NT2/D1 (cell line): ENCODE measurements around the gene FOXP1.

ENCODE experiments used
- DNase-seq: peaks from one replicate; pipeline ENCODE4 v3.0.0-alpha.2; 2011; ENCODE audit warnings: low read depth, low spot score
- H3K27me3 ChIP-seq: 2 replicates; pipeline ENCODE4 v1.6.0; 2011; ENCODE audit warnings: mild to moderate bottlenecking; ENCODE audit not compliant: insufficient read length, insufficient read depth
- H3K36me3 ChIP-seq: 2 replicates; pipeline ENCODE4 v1.6.1; 2011; ENCODE audit warnings: mild to moderate bottlenecking, low read length, mixed read lengths; ENCODE audit not compliant: insufficient read depth, insufficient read length
- H3K4me1 ChIP-seq: 2 replicates; pipeline ENCODE4 v1.5.1; 2011; ENCODE audit not compliant: insufficient read depth, insufficient read length
- H3K4me3 ChIP-seq: 2 replicates; pipeline ENCODE4 v1.5.1; 2011; ENCODE audit warnings: low read depth; ENCODE audit not compliant: insufficient read length
- H3K9ac ChIP-seq: 2 replicates; pipeline ENCODE4 v1.6.0; 2011; ENCODE audit warnings: low read depth; ENCODE audit not compliant: insufficient read length
- H3K9me3 ChIP-seq: 2 replicates; pipeline ENCODE4 v1.5.1; 2011; ENCODE audit warnings: mild to moderate bottlenecking, low read length; ENCODE audit not compliant: insufficient read depth
- SUZ12 ChIP-seq: IDR thresholded peaks from 2 replicates; pipeline ENCODE4 v1.6.1; 2011; ENCODE audit not compliant: insufficient read length, insufficient read depth; ENCODE audit errors: extremely low read depth
- YY1 ChIP-seq: IDR thresholded peaks from 2 replicates; pipeline ENCODE4 v1.6.1; 2011; ENCODE audit not compliant: insufficient read length, insufficient read depth
- ZNF274 ChIP-seq: IDR thresholded peaks from 2 replicates; pipeline ENCODE4 v1.6.1; 2011; ENCODE audit warnings: mild to moderate bottlenecking, low read depth, low read length

FOXP1 gene

DNA sequence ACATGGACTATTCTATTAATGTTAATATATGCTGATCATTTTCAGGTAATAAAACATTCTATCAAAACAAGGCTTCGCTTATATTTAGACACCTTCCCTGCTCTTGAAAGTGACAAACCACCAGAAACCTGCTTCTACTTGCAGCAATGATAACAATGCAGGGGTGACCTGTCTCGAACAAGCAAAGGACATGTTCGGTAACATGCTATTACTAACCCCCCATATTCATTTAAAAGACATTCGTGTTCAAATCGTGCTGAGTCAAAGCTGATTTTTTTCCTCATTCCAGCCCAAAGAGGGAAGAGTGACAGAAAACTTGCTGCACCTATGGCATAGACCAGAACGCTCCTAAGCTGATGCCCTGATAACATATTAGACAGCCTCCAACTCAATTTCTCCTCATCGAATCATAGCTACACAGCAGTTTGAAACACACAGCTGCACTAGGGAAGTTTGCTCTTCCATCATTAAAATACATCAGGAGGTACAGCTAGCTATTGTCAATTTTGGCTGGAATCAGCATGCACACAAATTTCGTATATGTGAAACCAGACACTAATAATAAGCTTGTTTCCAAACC, 341.5 kb downstream of the FOXP1 start:
- Histone ChIP-seq H3K4me1 (peaks cover 10% of the 10 kb centered on the region), H3K36me3 (no peaks in the 10 kb centered on the region), H3K27me3 (no peaks in the 10 kb centered on the region), H3K4me3 (no peak overlapping the region), H3K9me3 (no peaks in the 10 kb centered on the region), H3K9ac (no peak overlapping the region)
- TF ChIP-seq SUZ12 (no peak), ZNF274 (no peak), YY1 (no peak)
- DNase-seq, result no peak

DNA sequence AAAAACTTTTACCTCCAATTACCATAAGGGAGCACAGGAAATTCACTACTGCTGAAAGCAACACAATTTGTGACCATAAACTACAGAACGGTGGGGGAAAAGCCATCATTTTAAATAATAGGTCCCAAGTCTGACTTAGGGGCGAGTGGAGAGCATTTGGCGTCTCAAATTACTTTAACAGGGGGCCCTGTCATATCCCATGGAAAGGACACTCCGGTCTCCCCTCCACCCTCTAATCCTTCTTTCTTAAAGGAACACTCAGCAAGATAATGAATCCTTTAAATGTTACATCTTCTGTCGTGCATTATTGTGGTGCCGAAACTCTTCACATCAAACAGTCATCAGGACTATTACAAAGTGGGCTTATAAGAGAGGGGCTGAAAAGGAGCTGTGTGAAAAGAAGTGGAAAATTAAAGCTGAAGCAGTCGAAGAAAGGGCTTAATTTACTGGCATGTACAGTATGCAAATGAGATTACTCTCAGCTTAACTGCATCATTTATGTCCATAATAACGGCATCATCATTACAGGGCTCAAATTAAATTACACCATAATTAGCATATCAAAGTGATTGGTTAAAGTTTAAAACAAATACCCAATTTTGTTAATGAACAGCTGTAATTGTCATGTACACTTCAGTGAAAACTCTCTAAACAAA, 342.2 kb downstream of the FOXP1 start:
- Histone ChIP-seq H3K4me1 (peaks cover 9% of the 10 kb centered on the region), H3K9me3 (no peaks in the 10 kb centered on the region), H3K4me3 (no peak overlapping the region), H3K36me3 (no peaks in the 10 kb centered on the region), H3K27me3 (no peaks in the 10 kb centered on the region), H3K9ac (no peak overlapping the region)
- TF ChIP-seq YY1 (no peak), SUZ12 (no peak), ZNF274 (no peak)
- no peak for DNase-seq

DNA sequence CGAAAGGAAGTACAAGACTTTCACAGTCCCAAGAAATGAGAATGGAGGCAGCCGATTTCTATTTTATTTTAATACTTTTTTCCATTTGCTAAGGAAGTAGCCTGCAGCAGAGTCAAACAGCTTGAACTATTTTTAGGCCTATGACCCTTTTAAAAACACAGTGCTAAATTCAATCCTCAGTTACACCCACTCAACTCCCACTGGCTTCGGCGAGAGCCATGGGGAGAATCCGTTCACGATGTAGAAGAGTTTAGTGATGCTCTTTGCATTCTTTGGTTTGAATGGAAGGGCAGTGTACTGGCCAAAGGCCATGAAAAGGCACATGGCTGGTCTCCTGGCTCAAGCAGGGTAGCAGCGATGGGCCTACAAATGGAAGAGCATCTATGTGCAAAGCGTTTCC, 343.5 kb downstream of the FOXP1 start:
- Histone ChIP-seq H3K27me3 (no peaks in the 10 kb centered on the region), H3K4me3 (no peak overlapping the region), H3K9me3 (no peaks in the 10 kb centered on the region), H3K9ac (no peak overlapping the region), H3K36me3 (no peaks in the 10 kb centered on the region), H3K4me1 (peaks cover 6% of the 10 kb centered on the region)
- DNase-seq, result no peak
- no peak for TF ChIP-seq SUZ12
- no peak for TF ChIP-seq YY1
- TF ChIP-seq ZNF274, result no peak

DNA sequence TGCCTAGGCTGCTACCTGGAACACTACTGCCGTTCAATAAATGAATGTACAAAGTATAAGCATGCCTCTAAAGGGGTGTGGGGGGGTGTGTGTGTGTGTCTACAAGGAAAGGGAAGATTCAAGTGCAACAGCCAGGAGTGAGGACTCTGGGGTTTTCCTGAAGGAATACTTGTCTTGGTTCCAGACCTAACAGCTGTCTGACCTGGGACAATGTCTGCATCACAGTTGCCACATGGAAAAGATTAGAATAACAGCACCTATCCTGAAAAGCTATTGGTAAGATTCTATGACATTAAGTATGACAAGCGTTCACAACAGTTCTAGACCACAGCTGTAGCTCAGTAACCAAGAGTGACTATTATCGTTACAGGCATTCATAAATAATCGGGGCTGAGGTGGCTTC, 345.2 kb downstream of the FOXP1 start:
- Histone ChIP-seq H3K4me3 (no peak overlapping the region), H3K9ac (no peak overlapping the region), H3K36me3 (no peaks in the 10 kb centered on the region), H3K27me3 (no peaks in the 10 kb centered on the region), H3K4me1 (peaks cover 3% of the 10 kb centered on the region), H3K9me3 (no peaks in the 10 kb centered on the region)
- TF ChIP-seq YY1 (no peak), ZNF274 (no peak), SUZ12 (no peak)
- no peak for DNase-seq

DNA sequence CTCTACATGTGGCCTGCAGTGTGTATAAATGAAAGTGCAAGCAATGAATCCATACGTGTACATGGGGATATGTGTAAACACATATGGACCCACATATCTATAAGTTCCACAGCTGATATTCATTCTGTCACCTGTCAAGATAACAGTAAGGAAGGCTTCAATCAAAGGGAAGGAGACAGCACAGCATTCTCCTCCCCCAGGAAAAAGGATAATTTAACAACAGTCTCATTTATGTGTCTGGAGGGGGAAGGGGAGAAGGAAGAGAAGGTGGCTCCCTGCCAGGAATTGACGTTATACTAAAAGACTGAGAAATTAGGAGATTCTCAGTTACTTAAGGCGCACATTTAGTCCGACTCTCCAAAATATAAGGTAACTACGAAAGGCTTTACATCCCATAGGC, 345.9 kb downstream of the FOXP1 start:
- Histone ChIP-seq H3K9ac (no peak overlapping the region), H3K9me3 (no peaks in the 10 kb centered on the region), H3K4me3 (no peak overlapping the region), H3K27me3 (no peaks in the 10 kb centered on the region), H3K36me3 (no peaks in the 10 kb centered on the region), H3K4me1 (peaks cover 3% of the 10 kb centered on the region)
- no peak for TF ChIP-seq SUZ12
- no peak for TF ChIP-seq ZNF274
- TF ChIP-seq YY1, result no peak
- no peak for DNase-seq

DNA sequence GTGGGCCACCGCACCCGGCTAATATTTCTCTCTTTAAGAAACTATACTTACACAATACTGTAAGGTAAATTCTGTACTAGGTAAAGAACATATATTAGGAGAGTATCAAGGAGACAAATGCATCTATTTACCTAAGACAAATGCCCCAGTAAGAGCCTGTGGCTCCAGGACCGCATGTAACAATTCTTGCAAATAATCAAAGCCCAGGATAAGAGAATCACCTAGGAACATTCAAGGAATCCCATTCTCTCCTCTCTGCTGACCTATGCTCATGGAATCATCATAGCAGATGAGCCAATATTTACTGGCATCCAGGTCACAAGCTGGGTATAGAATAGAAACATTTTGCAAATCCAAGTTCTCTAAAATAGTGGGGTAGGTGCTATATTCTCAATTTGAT, 347.7 kb downstream of the FOXP1 start:
- H3K9ac ChIP-seq, result no peak overlapping the region
- no peaks in the 10 kb centered on the region for H3K4me1 ChIP-seq
- no peaks in the 10 kb centered on the region for H3K9me3 ChIP-seq
- DNase-seq, result no peak
- H3K27me3 ChIP-seq, result no peaks in the 10 kb centered on the region
- no peaks in the 10 kb centered on the region for H3K36me3 ChIP-seq
- TF ChIP-seq ZNF274, result no peak
- no peak for TF ChIP-seq YY1
- TF ChIP-seq SUZ12, result no peak
- no peak overlapping the region for H3K4me3 ChIP-seq

DNA sequence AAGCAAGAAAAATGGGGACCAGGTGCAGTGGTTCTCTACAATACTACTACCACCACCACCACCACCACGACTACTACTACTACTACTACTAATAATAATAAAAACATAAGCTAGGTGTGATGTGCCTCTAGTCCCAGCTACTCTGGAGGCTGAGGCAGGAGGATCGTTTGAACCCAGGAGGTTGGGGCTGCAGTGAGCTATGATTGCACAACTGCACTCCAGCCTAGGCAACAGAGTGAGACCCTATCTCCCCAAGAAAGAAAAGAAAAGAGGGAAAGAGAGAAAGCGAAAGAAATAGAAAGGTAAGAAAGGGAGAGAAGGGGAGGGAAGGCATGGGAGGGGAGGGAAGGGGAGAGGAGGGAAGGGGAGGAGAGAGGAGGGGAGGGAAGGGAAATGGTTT, 350.6 kb downstream of the FOXP1 start:
- Histone ChIP-seq H3K9ac (no peak overlapping the region), H3K4me3 (no peak overlapping the region), H3K27me3 (no peaks in the 10 kb centered on the region), H3K9me3 (no peaks in the 10 kb centered on the region), H3K36me3 (no peaks in the 10 kb centered on the region), H3K4me1 (peaks cover 2% of the 10 kb centered on the region)
- TF ChIP-seq YY1 (no peak), ZNF274 (no peak), SUZ12 (no peak)
- DNase-seq, result no peak
